ENCODE results near the gene PAIP2. TPM values are rescaled to one million over a fixed set of nuclear protein-coding genes. Genes with fewer than 3 reads are reported as not detected.
"Not testable (repeated sequence)": the region's sequence is repeated elsewhere in the genome, so short reads cannot be mapped to it uniquely, and the experiment has no call there.

The PAIP2 gene
- total RNA-seq, 5 donors from 2014 or later (not counting 1 experiment from before 2014, with no cell fraction given) = 96.5 to 119 (median 101) TPM

DNA sequence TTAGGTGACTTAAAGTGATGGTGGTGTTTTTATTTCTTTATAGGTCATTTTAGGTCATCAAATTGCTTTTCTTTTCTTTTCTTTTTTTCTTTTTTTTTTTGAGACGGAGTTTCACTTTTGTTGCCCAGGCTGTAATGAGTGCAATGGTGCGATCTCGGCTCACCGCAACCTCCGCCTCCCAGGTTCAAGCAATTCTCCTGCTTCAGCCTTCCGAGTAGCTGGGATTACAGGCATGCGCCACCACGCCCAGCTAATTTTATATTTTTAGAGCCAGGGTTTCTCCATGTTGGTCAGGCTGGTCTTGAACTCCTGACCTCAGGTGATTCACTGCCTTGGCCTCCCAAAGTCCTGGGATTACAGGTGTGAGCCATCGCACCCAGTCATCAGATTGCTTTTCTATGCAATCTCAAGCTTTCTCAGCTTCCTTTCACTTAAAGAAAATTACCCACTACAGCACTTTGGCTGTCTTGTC is 30.9 kb upstream of the PAIP2 start:
- H3K4me1 ChIP-seq (ENCODE audit: control insufficient read depth in 1 of 2, extremely low read depth in 1 of 2, insufficient read depth in 2 of 2, low read length in 2 of 2) = peaks cover 25 to 26% of the 10 kb centered on the region in 2 experiments

DNA sequence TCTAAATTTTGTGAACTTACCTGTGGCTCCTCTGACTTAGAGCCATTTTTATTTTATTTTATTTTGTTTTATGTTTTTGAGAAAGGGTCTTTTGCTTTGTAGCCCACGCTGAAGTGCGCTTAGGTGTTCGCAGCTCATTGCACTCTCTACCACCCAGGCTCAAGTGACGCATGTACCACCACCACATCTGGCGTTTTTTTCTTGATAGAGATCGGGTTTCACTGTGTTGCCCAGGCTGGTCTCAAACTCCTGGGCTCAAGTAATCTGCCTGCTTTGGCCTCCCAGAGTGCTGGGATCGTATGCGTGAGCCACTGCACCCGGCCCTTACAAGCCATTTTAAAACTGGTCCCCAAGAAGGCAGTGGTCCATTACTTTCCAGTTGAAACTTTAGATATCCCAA is 29.6 kb upstream of the PAIP2 start:
- POLR2A ChIA-PET = interaction anchor here (0.5 to 2.0 kb wide), 10 partner anchors 8 to 722 kb away, joined by 3 to 12 read pairs (median 4); partner anchors contain the start of genes CXXC5 (in 1 of the 2) and MATR3 (in 1 of the 2)
- H3K27me3 ChIP-seq (replicated peaks in 1 of 2; ENCODE audit: control insufficient read depth in 2 of 2, extremely low read depth in 1 of 2, insufficient read depth in 2 of 2, low read length in 1 of 2) = no peaks in the 10 kb centered on the region
- H3K27me3 Mint-ChIP-seq = no peaks in the 10 kb centered on the region
- no peak overlapping the region for H3K27ac ChIP-seq (ENCODE audit: low read length)
- H3K4me1 ChIP-seq (ENCODE audit: control insufficient read depth in 1 of 2, extremely low read depth in 1 of 2, insufficient read depth in 2 of 2, low read length in 2 of 2) = peaks cover 17 to 25% of the 10 kb centered on the region in 2 experiments
- peaks cover 0 to 27% of the 10 kb centered on the region in 2 donors for H3K36me3 ChIP-seq (ENCODE audit: control insufficient read depth in 2 of 2, extremely low read depth in 1 of 2, insufficient read depth in 1 of 2, low read length in 1 of 2)
- DNase-seq (no peak), ATAC-seq (replicated peaks in 1 of 4) (peak in 1 of 4 experiments; percentile 7)
- H3K27ac Mint-ChIP-seq = no peak overlapping the region
- 86% methylated on average over 5 of the region's 9 CpGs for WGBS (ENCODE audit: insufficient coverage)
- H3K4me3 ChIP-seq (ENCODE audit: control insufficient read depth in 1 of 2, extremely low read depth in 1 of 2, low read length in 1 of 2) = no peak overlapping the region
- no peaks in the 10 kb centered on the region for H3K9me3 Mint-ChIP-seq
- CTCF ChIA-PET = interaction anchor here in 1 of 2 donors (0.6 to 1.5 kb wide), 5 partner anchors 8 to 745 kb away, joined by 3 to 6 read pairs (median 3); no protein-coding TSS in a partner anchor
- H3K9me3 ChIP-seq = no peaks in the 10 kb centered on the region
- H3K36me3 Mint-ChIP-seq = peaks cover 33% of the 10 kb centered on the region
- peaks cover 66 to 78% (median 73%) of the 10 kb centered on the region in 3 donors for H3K4me1 Mint-ChIP-seq
- peak overlapping the region in 1 of 3 donors; percentile 25 for H3K4me3 Mint-ChIP-seq

More for the DNA sequence above, 30.9 kb upstream of the PAIP2 start:
- H3K9me3 Mint-ChIP-seq; ATAC-seq (replicated peaks in 1 of 4); H3K27me3 ChIP-seq (replicated peaks in 1 of 2; ENCODE audit: control insufficient read depth in 2 of 2, extremely low read depth in 1 of 2, insufficient read depth in 2 of 2, low read length in 1 of 2); H3K9me3 ChIP-seq; H3K4me3 ChIP-seq (ENCODE audit: control insufficient read depth in 1 of 2, extremely low read depth in 1 of 2, low read length in 1 of 2); DNase-seq; H3K27me3 Mint-ChIP-seq: not testable (repeated sequence)
- POLR2A ChIA-PET = interaction anchor here in 1 of 2 donors (0.6 to 0.8 kb wide), 2 partner anchors 17 to 775 kb away, joined by 8 to 18 read pairs; no protein-coding TSS in a partner anchor
- peak overlapping the region; percentile 5 to 49 for H3K27ac Mint-ChIP-seq
- H3K4me1 Mint-ChIP-seq = peaks cover 79 to 86% (median 84%) of the 10 kb centered on the region in 3 donors
- 71% methylated on average over 6 of the region's 9 CpGs for WGBS (ENCODE audit: insufficient coverage)
- CTCF ChIA-PET = interaction anchor here in 1 of 2 donors (0.7 to 1.2 kb wide), 2 partner anchors 17 to 21 kb away, joined by 4 to 10 read pairs; no protein-coding TSS in a partner anchor
- peaks cover 0 to 14% of the 10 kb centered on the region in 2 donors for H3K36me3 ChIP-seq (ENCODE audit: control insufficient read depth in 2 of 2, extremely low read depth in 1 of 2, insufficient read depth in 1 of 2, low read length in 1 of 2)
- peaks cover 29% of the 10 kb centered on the region for H3K36me3 Mint-ChIP-seq
- peak overlapping the region; percentile 10 to 45 (median 32) for H3K4me3 Mint-ChIP-seq
- peak overlapping the region; percentile 44 for H3K27ac ChIP-seq (ENCODE audit: low read length)

GRCh38 chr5:139314276-139314675 is 27.4 kb upstream of the PAIP2 start:
- POLR2A ChIA-PET = interaction anchor here in 1 of 2 donors (0.6 kb wide), 1 partner anchor 37 kb away, joined by 7 read pairs; no protein-coding TSS in a partner anchor

GRCh38 chr5:139315056-139315615 is 26.5 kb upstream of the PAIP2 start:
- no peak for ATAC-seq (replicated peaks in 1 of 4)

More at GRCh38 chr5:139314276-139314675, 27.4 kb upstream of the PAIP2 start:
- Mint-ChIP-seq H3K4me3 (no peak overlapping the region), H3K36me3 (peaks cover 25% of the 10 kb centered on the region), H3K27me3 (no peaks in the 10 kb centered on the region), H3K9me3 (no peaks in the 10 kb centered on the region), H3K4me1 (peaks cover 46 to 58% (median 53%) of the 10 kb centered on the region in 3 donors), H3K27ac (peak overlapping the region in 1 of 2 donors; percentile 14)
- Histone ChIP-seq H3K27me3 (replicated peaks in 1 of 2; ENCODE audit: control insufficient read depth in 2 of 2, extremely low read depth in 1 of 2, insufficient read depth in 2 of 2, low read length in 1 of 2) (no peaks in the 10 kb centered on the region), H3K27ac (ENCODE audit: low read length) (no peak overlapping the region), H3K4me3 (ENCODE audit: control insufficient read depth in 1 of 2, extremely low read depth in 1 of 2, low read length in 1 of 2) (no peak overlapping the region), H3K4me1 (ENCODE audit: control insufficient read depth in 1 of 2, extremely low read depth in 1 of 2, insufficient read depth in 2 of 2, low read length in 2 of 2) (peaks cover 4 to 16% of the 10 kb centered on the region in 2 experiments), H3K36me3 (ENCODE audit: control insufficient read depth in 2 of 2, extremely low read depth in 1 of 2, insufficient read depth in 1 of 2, low read length in 1 of 2) (peaks cover 9 to 43% of the 10 kb centered on the region in 2 donors), H3K9me3 (no peaks in the 10 kb centered on the region)
- DNase-seq (no peak), ATAC-seq (replicated peaks in 1 of 4) (no peak)
- CTCF ChIA-PET = interaction anchor here in 1 of 2 donors (0.5 kb wide), 1 partner anchor 125 kb away, joined by 5 read pairs; no protein-coding TSS in a partner anchor
- no CpG with 5 or more reads among the region's 1 CpG for WGBS (ENCODE audit: insufficient coverage)

DNA sequence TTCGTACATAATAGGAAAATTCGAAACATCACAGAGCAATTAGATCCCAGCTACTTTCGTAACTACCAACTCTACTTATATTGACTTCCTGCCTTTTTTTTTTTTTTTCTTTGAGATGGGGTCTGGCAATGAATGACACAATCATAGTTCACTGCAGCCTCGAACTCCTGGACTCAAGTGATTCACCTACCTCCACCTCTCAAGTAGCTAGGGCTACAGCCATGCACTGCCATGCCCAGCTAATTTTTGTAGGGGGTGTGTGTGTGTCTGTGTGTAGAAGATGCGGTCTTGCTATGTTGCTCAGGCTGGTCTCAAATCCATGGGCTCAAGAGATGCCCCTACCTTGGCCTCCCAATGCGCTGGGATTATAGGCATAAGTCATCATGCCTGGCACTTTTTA is 5.8 kb upstream of the PAIP2 start:
- Mint-ChIP-seq H3K27me3 (no peaks in the 10 kb centered on the region), H3K36me3 (peaks cover 9% of the 10 kb centered on the region), H3K4me1 (peaks cover 12 to 24% (median 15%) of the 10 kb centered on the region in 3 donors), H3K9me3 (no peaks in the 10 kb centered on the region), H3K27ac (peak overlapping the region in 1 of 2 donors; percentile 71), H3K4me3 (no peak overlapping the region)
- Histone ChIP-seq H3K4me3 (ENCODE audit: control insufficient read depth in 1 of 2, extremely low read depth in 1 of 2, low read length in 1 of 2) (no peak overlapping the region), H3K9me3 (no peaks in the 10 kb centered on the region), H3K27ac (ENCODE audit: low read length) (no peak overlapping the region), H3K36me3 (ENCODE audit: control insufficient read depth in 2 of 2, extremely low read depth in 1 of 2, insufficient read depth in 1 of 2, low read length in 1 of 2) (peaks cover 3 to 17% of the 10 kb centered on the region in 2 donors), H3K27me3 (replicated peaks in 1 of 2; ENCODE audit: control insufficient read depth in 2 of 2, extremely low read depth in 1 of 2, insufficient read depth in 2 of 2, low read length in 1 of 2) (no peaks in the 10 kb centered on the region), H3K4me1 (ENCODE audit: control insufficient read depth in 1 of 2, extremely low read depth in 1 of 2, insufficient read depth in 2 of 2, low read length in 2 of 2) (peaks cover under 1 to 3% of the 10 kb centered on the region in 2 experiments)
- ATAC-seq (replicated peaks in 1 of 4) (peak in 3 of 4 experiments; percentile 23 to 40 (median 29)), DNase-seq (peak in 2 of 35 experiments; percentile 24 to 27)
- ChIA-PET POLR2A (interaction anchor here (0.5 to 1.1 kb wide), 3 partner anchors 14 to 1109 kb away, joined by 4 to 9 read pairs (median 9); no protein-coding TSS in a partner anchor), CTCF (interaction anchor here in 1 of 2 donors (0.6 to 0.7 kb wide), 3 partner anchors 11 to 737 kb away, joined by 3 read pairs; no protein-coding TSS in a partner anchor)
- 67% methylated on average over 1 of the region's 6 CpGs for WGBS (ENCODE audit: insufficient coverage)

More at GRCh38 chr5:139315056-139315615, 26.5 kb upstream of the PAIP2 start:
- peaks cover 25% of the 10 kb centered on the region for H3K36me3 Mint-ChIP-seq
- no peaks in the 10 kb centered on the region for H3K27me3 ChIP-seq (replicated peaks in 1 of 2; ENCODE audit: control insufficient read depth in 2 of 2, extremely low read depth in 1 of 2, insufficient read depth in 2 of 2, low read length in 1 of 2)
- H3K9me3 Mint-ChIP-seq = no peaks in the 10 kb centered on the region
- H3K4me3 ChIP-seq (ENCODE audit: control insufficient read depth in 1 of 2, extremely low read depth in 1 of 2, low read length in 1 of 2) = no peak overlapping the region
- ChIA-PET POLR2A (no interaction called here), CTCF (interaction anchor here in 1 of 2 donors (0.5 kb wide), 1 partner anchor 124 kb away, joined by 5 read pairs; no protein-coding TSS in a partner anchor)
- no peak for DNase-seq
- peaks cover 38 to 49% (median 44%) of the 10 kb centered on the region in 3 donors for H3K4me1 Mint-ChIP-seq
- H3K27ac ChIP-seq (ENCODE audit: low read length) = no peak overlapping the region
- no peak overlapping the region for H3K4me3 Mint-ChIP-seq
- WGBS (ENCODE audit: insufficient coverage) = no CpG with 5 or more reads among the region's 3 CpGs
- H3K36me3 ChIP-seq (ENCODE audit: control insufficient read depth in 2 of 2, extremely low read depth in 1 of 2, insufficient read depth in 1 of 2, low read length in 1 of 2) = peaks cover 11 to 50% of the 10 kb centered on the region in 2 donors
- H3K4me1 ChIP-seq (ENCODE audit: control insufficient read depth in 1 of 2, extremely low read depth in 1 of 2, insufficient read depth in 2 of 2, low read length in 2 of 2) = peaks cover 4 to 16% of the 10 kb centered on the region in 2 experiments
- no peak overlapping the region for H3K27ac Mint-ChIP-seq
- no peaks in the 10 kb centered on the region for H3K27me3 Mint-ChIP-seq
- H3K9me3 ChIP-seq = no peaks in the 10 kb centered on the region

- no peak overlapping the region for H3K4me3 ChIP-seq (ENCODE audit: control insufficient read depth in 1 of 2, extremely low read depth in 1 of 2, low read length in 1 of 2)
- Mint-ChIP-seq H3K27ac (no peak overlapping the region), H3K9me3 (no peaks in the 10 kb centered on the region), H3K4me1 (peaks cover 51 to 59% (median 52%) of the 10 kb centered on the region in 3 donors), H3K36me3 (peaks cover 14% of the 10 kb centered on the region), H3K4me3 (peak overlapping the region in 2 of 3 donors; percentile 36 to 100), H3K27me3 (no peaks in the 10 kb centered on the region)
- POLR2A ChIA-PET = interaction anchor here in 1 of 2 donors (0.7 kb wide), 2 partner anchors 27 to 796 kb away, joined by 3 to 6 read pairs; no protein-coding TSS in a partner anchor
- no peaks in the 10 kb centered on the region for H3K9me3 ChIP-seq
- peaks cover 23 to 26% of the 10 kb centered on the region in 2 experiments for H3K4me1 ChIP-seq (ENCODE audit: control insufficient read depth in 1 of 2, extremely low read depth in 1 of 2, insufficient read depth in 2 of 2, low read length in 2 of 2)
- CTCF ChIA-PET = no interaction called here
- no peak overlapping the region for H3K27ac ChIP-seq (ENCODE audit: low read length)
- no peak for ATAC-seq (replicated peaks in 1 of 4)
- DNase-seq = no peak
- no CpG with 5 or more reads among the region's 2 CpGs for WGBS (ENCODE audit: insufficient coverage)
- peaks cover 0 to 3% of the 10 kb centered on the region in 2 experiments for H3K27me3 ChIP-seq (replicated peaks in 1 of 2; ENCODE audit: control insufficient read depth in 2 of 2, extremely low read depth in 1 of 2, insufficient read depth in 2 of 2, low read length in 1 of 2)
- H3K36me3 ChIP-seq (ENCODE audit: control insufficient read depth in 2 of 2, extremely low read depth in 1 of 2, insufficient read depth in 1 of 2, low read length in 1 of 2) = no peaks in the 10 kb centered on the region
These were observed 1.6 kb upstream of the PAIP2 start for GRCh38 chr5:139340051-139340450.

Data from T-cell (primary cell).